ENCODE measurements around the gene HDAC3.

GRCh38 chr5:141597394-141597793 lies 39.3 kb downstream of the HDAC3 start:
- TF ChIP-seq CTCF (conservative IDR thresholded peaks at IDR 0.05) (no peak), EZH2 (IDR thresholded peaks at IDR 0.05; ENCODE audit: low read depth) (no peak)

All from PC-9 (cell line).